GM12892 (cell line): ENCODE data around the gene KIF4A.

Source experiments
- DNase-seq: peaks from one replicate; pipeline ENCODE4 v3.0.0; 2011; ENCODE audit not compliant: insufficient read length
- FAIRE-seq: peaks from 2 replicates; lab custom pipeline; 2011; peaks lifted over from hg19 to GRCh38; lab: Jason Lieb, UNC
- POLR2A ChIP-seq: IDR thresholded peaks from 2 replicates; pipeline ENCODE4 v1.6.1; 2011; ENCODE audit warnings: low read depth, low read length, control low read depth
- POLR2AphosphoS5 ChIP-seq: IDR thresholded peaks from 2 replicates; pipeline ENCODE4 v1.6.1; 2011; ENCODE audit warnings: low read depth, low read length, control low read depth
- TAF1 ChIP-seq: IDR thresholded peaks from 2 replicates; pipeline ENCODE4 v1.6.1; 2011; ENCODE audit warnings: low read depth, mild to moderate bottlenecking, control low read depth, low read length, borderline replicate concordance

The KIF4A gene

GRCh38 chrX:70422851-70423341 lies 133.0 kb downstream of the KIF4A start, which contains the start of gene GDPD2:
TSS of gene GDPD2 (plus strand) at chrX:70423314. CDS start at chrX:70424985, 1,671 bp downstream.
- FAIRE-seq: no peak

GRCh38 chrX:70423936-70424675 lies 134.2 kb downstream of the KIF4A start:
- DNase-seq: no peak
- TF ChIP-seq POLR2A (no peak), POLR2AphosphoS5 (no peak), TAF1 (no peak)
- FAIRE-seq: no peak

More at GRCh38 chrX:70422851-70423341, 133.0 kb downstream of the KIF4A start, which contains the start of gene GDPD2:
- no peak for TF ChIP-seq TAF1
- TF ChIP-seq POLR2A: no peak
- TF ChIP-seq POLR2AphosphoS5: no peak
- no peak for DNase-seq

- no peak for FAIRE-seq
- TF ChIP-seq POLR2A (no peak), TAF1 (no peak), POLR2AphosphoS5 (no peak)
- DNase-seq: no peak
These were observed 134.9 kb downstream of the KIF4A start for GRCh38 chrX:70424801-70425200.

GRCh38 chrX:70426286-70427278 lies 136.7 kb downstream of the KIF4A start:
- FAIRE-seq: no peak
- TF ChIP-seq POLR2A (no peak), TAF1 (no peak), POLR2AphosphoS5 (no peak)
- DNase-seq: no peak

- no peak for DNase-seq
- FAIRE-seq: no peak
- TF ChIP-seq TAF1: no peak
- no peak for TF ChIP-seq POLR2AphosphoS5
- TF ChIP-seq POLR2A: no peak
These were observed 137.5 kb downstream of the KIF4A start for GRCh38 chrX:70427365-70427764.

GRCh38 chrX:70429759-70430158 lies 139.9 kb downstream of the KIF4A start:
- FAIRE-seq (no peak), DNase-seq (no peak)
- TF ChIP-seq TAF1 (no peak), POLR2A (no peak), POLR2AphosphoS5 (no peak)

- no peak for DNase-seq
- no peak for TF ChIP-seq POLR2AphosphoS5
- TF ChIP-seq TAF1: no peak
- TF ChIP-seq POLR2A: no peak
- no peak for FAIRE-seq
These were observed 143.3 kb downstream of the KIF4A start for GRCh38 chrX:70432936-70433847.

- DNase-seq (peak; percentile 65), FAIRE-seq (peak; percentile 90)
- TF ChIP-seq POLR2A: 0 out of 2 replicates have a peak, but pooled peaks have one; percentile 1
- TF ChIP-seq TAF1: no peak
- TF ChIP-seq POLR2AphosphoS5: no peak
These were observed 144.0 kb downstream of the KIF4A start for GRCh38 chrX:70433848-70434351.

GRCh38 chrX:70434352-70434866 lies 144.5 kb downstream of the KIF4A start:
- peak; percentile 64 for DNase-seq
- peak; percentile 85 for FAIRE-seq
- TF ChIP-seq TAF1: no peak
- TF ChIP-seq POLR2A: peak; percentile 27; the same call in 1 of the 2 replicates

- FAIRE-seq: no peak
- TF ChIP-seq TAF1 (no peak), POLR2AphosphoS5 (no peak), POLR2A (no peak)
- DNase-seq: no peak
These were observed 145.1 kb downstream of the KIF4A start for GRCh38 chrX:70434914-70435586.
